HG03097 (cell line): ENCODE data around the gene NOM1.

Experiments
- ATAC-seq: cut with Tn5 transposase; IDR thresholded peaks from one replicate; pipeline ENCODE4 v1.9.1; 2021; ENCODE audit not compliant: unreplicated experiment, low FRiP score

The NOM1 gene

GRCh38 chr7:157003756-157004520 lies 54.4 kb downstream of the NOM1 start:
- no peak for ATAC-seq

- ATAC-seq = no peak
Observed at GRCh38 chr7:157004521-157005455, 55.3 kb downstream of the NOM1 start.

- ATAC-seq = no peak
Observed at GRCh38 chr7:157005456-157006204, 56.1 kb downstream of the NOM1 start.

- ATAC-seq = no peak
Observed at GRCh38 chr7:157006205-157006747, 56.8 kb downstream of the NOM1 start.

DNA sequence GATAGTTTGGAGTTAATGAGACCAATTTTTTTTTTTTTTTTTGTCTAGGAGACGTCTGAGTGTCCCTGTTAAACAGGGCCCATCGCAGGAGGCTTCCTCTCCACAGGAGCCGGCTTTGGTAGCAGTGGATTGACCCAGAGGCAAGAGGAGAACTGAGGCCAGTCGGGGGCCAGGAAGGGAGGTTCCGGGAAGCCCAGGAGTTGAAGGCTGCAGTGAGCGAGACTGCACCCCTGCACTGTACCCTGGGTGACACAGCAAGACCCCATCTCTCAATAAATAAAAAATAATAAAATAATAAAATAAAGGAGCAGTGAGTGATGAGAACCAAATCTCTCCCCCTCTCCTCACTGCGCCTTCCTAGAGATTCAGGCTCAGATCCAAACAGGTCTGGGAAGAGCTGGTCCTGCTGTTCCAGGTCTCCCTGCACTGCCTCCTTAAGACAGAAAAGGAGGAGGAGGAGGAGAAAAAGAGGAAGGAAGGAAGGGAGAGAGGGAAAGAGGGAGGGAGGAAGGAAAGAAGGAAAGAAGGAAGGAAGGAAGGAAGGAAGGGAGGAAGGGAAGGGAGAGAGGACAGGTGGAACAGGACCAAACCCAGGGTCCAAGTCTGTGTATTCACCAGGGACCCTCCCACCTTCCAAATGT lies 57.4 kb downstream of the NOM1 start:
- ATAC-seq = no peak

DNA sequence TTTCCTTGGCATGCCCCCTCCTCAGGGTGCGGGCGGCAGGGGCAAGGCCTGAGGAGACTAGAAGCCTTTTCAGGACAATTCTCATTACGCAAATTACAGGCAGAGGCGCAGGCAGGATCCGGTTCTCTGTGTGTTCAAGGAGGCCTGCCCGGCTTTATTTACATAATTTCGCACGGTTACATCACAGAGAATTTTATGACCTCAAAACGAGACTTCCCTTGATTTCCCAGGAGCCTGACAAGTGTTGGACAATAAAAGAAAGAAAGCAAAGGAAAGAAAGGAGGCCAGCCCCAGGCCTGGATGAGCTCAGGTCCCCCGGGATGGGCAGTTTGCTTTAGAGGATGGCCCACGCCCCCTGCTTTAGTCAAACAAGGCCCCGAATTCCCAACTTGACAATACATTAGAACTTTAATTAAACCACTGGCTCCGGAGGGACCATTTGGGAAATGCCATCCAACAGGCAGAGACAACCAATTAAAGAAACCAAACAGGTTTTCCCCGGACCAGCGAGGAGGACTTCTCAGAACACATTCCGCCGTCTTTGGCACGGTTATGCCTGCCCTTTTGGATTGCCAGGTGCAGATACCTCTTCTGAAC lies 58.1 kb downstream of the NOM1 start:
- ATAC-seq = no peak

DNA sequence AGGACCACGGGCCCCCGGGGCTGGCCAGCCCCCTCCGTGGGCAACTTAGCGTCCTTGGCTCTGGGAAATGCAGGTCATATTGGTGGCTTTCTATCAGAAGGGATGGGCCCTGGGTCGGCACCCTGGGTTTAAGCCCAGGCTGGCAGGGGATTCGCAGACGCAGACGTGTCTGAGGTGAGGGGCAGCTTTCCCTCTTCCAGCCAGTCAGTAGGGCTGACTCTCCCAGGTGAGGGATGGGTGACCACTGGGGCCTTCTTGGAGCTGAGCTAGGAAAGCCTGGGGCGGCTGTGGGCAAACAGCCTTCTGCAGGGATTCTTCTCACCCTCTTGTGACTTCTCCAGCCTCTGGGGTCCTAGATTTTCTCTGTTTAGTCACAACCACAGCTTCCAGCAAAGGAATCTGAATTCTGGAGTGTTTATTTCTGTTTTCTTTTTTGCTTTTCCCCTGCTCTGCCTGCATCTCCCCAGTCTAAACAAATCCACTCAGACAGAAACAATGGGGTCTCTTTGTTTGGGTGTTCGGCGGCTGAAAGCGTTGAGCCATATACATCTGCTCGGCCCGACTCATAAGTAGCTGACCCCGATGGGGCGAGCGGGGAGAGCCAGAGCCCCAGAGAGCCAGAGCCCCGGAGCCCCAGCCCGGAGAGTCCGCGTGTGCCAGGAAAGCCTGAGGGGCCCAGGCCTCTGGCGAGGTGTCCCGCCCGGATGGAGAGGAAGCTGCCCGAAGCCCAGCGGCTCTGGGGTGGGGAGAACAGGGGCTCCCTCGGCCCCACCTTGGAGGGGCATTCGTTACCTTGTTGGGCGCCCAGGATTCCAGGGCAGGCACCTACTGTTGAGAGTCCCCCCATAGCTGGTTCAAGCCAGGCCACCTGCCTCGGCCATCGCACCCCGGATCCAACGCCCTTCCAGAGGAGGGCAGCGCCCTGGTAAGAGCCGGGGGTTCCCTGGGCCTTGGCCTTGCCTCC lies 59.0 kb downstream of the NOM1 start:
- no peak for ATAC-seq

- ATAC-seq = no peak
Observed at GRCh38 chr7:157009170-157009777, 59.8 kb downstream of the NOM1 start.

- no peak for ATAC-seq
Observed at GRCh38 chr7:157009778-157010587, 60.5 kb downstream of the NOM1 start.

GRCh38 chr7:157010588-157011332 lies 61.2 kb downstream of the NOM1 start, which contains the start of gene MNX1:
MNX1 (minus strand) TSS chr7:157010663; CDS start chr7:157010350, 313 bp downstream.
- peak; percentile 53 for ATAC-seq

GRCh38 chr7:157011333-157012112 lies 62.0 kb downstream of the NOM1 start:
- ATAC-seq = no peak

- ATAC-seq = no peak
Observed at GRCh38 chr7:157012113-157012547, 62.6 kb downstream of the NOM1 start.

DNA sequence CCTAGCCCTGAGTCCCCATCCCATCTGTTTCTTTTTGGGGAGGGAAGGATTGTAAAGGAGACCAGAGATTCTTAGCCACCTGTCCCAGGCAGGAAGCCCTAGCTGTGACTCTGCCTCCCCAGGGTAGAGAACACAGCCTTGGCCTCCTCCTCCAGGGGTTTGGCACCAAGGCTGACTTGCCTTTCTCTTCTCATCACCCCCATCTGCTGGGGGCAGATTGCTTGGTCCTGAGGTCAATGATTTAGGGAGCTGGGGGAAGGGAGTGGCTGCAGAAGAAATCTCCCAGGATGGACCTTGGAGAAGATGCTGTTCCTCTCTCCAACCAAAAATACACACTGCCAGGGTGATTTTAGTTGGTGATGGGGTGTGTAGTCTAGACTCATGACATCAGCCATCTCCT lies 63.6 kb downstream of the NOM1 start:
- no peak for ATAC-seq

GRCh38 chr7:157013602-157014549 lies 64.4 kb downstream of the NOM1 start:
- ATAC-seq = no peak
